Globus pallidus (tissue), 1 donor: ENCODE measurements around the gene PDE10A.
"Not testable (repeated sequence)": the region's sequence is repeated elsewhere in the genome, so short reads cannot be mapped to it uniquely, and the experiment has no call there.

Experiments
- DNase-seq: peaks from one replicate; pipeline ENCODE4 v3.0.0-alpha.2; 2015; ENCODE audit warnings: low spot score

Gene PDE10A

DNA sequence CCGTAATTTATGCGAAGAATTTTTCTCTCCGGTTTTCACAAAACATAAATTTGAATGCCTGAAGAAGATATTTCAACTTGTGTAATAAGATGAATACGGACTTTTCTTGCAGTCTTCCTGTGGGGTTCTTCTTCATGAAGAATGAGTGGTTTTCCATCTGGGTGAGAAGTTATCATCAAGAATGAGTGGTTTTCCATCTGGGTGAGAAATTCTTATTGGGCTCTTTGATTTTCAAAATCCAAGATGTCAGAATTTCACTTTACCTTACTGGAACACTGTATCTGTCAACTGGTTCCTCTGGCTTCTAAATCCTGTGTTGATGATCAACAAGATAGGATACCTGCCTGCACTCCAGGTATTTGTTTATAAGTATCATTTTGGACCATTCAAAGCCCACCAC lies 193.6 kb downstream of the PDE10A start:
- DNase-seq: no peak

DNA sequence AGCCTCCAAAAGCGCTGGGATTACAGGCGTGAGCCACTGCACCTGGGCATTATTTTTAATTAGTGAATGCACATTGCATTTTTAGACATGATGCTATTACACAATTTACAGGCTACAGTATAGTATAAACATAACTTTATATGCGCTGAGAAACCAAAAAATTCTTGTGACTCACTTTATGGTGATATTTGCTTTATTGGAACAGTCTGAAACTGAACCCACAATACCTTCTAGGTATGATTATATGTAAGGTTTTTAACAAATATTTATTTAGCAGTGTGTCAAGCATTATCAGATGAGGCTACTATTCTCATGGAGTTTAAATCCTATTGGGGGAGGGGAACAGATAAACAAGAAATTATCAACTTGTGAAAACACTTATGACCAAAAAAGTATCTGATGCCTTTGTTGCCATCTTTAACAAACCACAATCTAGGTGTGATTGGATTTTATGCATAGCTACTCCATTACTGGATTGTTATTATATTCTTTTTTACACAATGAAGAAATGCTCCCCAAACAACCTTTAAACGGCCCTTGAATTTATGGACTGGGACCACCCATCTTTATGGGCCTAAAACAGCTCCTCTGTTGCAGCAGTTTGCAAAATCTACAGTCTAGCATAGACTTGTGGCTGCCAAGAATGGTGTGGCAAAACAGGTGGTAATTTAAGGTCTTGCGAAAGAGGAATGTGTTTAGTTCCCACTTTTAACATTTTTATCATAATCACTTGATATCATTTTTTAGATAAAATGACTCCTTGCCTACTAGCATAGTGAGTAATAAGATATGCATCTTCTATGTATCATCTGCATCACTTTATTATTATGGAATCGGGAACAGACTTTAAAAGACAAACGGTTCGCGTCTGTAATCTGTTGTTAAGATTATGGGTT lies 194.5 kb downstream of the PDE10A start:
- no peak for DNase-seq

DNA sequence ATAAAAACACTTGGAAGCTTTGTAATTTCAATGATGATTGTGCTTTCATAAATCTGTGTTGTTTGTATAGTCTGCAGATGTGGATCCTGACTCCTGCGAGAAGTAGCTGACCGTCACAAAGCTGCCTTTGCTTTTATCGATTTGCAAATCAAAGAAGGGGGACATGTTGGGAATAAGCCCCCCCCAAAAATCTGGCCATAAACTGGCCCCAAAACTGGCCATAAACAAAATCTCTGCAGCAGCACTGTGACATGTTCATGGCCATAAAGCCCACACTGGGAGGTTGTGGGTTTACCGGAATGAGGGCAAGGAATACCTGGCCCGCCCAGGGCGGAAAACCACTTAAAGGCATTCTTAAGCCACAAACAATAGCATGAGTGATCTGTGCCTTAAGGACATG lies 199.5 kb downstream of the PDE10A start:
- DNase-seq: not testable (repeated sequence)

DNA sequence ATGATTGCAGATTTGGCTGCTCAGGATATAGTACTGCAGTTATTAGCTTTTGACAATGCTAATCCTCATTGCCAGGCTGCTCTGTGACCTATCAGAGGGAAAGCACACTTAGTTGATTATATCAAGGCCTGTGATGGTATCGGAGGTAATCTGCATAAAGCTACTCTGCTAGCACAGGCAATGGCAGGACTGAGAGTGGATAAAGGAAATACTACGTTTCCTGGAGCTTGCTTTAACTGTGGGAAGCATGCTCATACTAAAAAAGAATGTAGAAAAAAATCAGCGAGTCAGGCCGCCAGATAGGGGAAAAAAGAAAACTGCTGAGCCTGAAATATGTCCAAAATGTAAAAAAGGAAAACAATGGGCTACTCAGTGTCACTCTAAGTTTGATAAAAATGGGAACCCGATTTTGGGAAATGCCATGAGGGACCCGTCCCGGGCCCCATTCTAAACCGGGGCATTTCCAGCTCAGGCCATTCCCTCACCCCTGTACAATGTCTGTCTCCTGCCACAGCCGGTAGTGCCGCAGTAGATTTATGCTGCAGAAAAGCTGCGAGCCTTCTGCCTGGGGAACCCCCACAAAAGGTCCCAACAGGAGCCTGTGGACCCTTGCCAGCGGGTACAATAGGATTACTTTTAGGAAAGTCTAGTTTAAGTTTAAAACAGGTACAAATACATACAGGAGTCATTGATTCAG lies 203.3 kb downstream of the PDE10A start:
- DNase-seq: not testable (repeated sequence)

DNA sequence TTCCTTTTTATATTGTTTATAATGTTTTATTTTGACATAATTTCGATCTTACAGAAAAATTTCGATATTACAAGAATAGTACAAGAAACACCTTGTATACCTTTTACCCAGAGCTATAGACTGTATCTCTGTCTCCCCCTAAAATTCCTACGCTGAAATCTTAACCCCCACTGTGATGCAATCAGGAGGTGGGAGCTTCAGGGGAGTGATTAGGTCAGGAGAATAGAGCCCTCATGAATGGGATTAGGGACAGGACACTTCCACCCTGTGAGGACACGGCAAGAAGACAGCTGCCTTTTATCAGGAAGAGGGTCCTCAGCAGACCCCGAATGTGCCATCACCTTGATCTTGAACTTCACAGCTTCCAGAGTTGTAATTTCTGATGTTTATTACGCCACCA lies 204.9 kb downstream of the PDE10A start:
- no peak for DNase-seq

DNA sequence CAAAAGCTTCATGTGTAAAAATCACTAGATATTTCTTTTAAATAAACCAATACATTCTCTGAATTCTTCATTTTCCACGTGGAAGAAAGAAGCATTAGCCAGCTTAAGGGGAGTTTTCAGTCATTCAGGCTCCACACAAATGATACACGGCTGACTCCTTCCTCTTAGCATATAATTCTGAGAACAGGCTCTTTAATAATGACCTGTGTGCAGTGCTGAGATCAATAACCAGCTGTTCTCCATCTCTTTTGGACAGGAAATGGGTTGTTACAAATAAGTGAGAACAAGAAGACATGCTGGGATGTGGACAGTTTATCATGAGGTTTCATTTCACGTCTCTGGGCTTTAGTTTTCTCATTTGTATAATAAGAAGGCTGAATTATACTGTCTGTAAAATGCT lies 206.8 kb downstream of the PDE10A start:
- DNase-seq: no peak

DNA sequence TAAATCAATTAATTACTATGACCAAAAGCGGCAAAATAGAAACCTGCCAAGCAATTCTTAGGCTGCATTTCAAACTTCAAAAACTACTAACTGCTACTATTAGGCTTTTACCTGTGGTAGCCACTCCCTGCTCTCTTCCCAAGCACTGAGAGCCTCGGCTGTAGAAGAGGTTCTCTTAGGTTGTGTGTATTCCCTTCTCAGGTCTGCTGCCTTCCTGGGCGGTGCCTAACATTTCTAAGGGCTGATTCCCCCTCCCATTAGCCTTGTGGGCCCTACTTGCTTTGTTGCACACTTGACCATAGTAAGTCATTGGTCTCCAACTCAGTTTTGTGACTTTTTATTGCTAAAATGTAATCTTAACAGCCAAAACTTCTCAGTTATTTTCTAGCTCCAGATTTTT lies 207.6 kb downstream of the PDE10A start:
- no peak for DNase-seq

DNA sequence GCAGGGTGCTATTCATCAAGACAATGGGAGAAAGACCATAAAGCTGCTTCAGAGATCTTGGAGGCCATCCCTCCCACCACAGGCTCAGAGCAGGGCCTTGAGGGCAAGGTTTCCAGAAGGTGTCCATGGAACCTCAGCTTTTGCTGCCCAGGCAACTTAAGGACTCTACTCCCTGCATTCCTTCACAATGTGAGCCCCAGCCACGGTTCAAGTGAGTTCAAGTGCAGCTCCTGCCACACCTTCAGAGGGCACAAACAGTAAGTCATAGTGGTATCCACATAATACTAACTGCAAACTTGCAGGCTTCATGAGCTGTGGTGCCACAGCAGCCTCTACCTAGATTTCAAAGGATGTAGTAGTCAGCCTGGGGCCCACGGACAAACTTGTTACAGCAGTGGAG lies 209.6 kb downstream of the PDE10A start:
- DNase-seq: no peak

DNA sequence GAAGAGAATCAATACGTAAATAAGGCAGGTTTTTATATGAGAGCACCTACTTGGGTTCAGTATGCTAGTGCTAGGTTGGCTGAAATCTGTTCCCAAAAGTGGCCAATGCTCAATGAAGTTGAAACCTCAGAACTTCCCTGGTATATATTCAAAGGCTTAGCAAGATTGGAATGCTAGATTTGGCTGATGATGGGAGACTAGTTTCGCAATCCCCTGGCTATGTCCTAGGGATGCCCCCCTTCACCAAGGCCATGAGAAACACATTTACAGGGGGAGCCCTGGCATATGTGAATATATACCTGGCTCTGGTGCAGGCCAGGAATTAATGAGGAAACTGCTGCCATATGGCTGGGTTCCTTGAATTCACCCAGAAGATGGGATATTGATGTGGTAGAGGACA lies 211.2 kb downstream of the PDE10A start:
- DNase-seq: no peak

DNA sequence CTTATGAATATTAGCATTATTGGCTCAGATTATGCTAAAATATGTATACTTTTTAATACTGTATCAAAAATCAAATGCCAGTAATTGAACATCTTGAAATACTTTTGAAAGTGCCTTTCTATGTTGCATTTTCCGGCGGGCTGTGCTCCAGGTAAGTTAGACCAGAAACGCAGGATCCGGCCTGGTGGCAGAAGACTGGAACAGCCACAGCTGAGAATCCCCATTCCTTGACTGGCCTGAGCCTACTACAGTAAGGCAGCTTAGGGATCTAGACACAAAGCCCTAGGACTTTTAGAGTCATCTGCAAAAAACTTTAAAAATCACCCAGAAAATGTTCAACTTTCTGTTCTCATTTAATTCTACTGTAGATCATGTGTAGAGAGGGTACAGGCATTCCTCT lies 214.8 kb downstream of the PDE10A start:
- no peak for DNase-seq

DNA sequence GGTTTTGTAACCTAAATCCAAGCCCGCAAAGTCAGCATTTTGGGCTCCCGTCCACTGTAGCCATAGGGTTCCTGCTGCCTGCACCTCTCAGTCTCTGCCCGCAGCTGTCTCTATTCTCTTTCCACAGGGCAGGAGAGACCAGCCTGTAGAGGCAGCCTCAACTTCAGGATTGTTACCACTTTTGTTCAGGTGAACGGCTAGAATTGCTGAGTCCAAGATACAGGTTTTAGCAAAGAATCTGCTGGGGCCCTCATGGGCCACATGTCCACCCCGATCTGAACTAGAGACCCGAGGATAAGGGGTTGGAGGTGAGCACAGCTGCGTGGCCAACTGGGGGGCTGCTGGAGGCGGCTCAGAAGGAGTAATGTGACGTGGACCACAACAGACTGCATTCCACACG lies 215.9 kb downstream of the PDE10A start:
- no peak for DNase-seq

DNA sequence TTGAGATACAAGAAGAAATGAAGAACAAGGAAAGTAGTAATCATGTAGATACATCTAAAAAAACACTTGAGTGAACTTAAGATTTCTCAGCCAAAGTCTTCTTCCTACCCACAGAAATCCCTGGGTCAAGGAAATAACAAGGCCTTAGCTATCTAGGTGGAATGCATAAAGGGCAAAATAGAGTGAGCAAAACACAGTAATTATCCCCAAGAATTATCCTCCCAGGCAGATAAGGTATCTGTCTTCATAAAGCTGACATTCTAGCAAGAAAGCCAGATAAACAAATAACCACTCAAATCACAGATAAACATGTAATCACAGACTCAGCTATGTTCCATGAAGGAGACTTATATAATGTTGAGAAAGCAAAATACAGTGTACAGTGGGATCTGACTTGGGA lies 216.7 kb downstream of the PDE10A start:
- DNase-seq: no peak

DNA sequence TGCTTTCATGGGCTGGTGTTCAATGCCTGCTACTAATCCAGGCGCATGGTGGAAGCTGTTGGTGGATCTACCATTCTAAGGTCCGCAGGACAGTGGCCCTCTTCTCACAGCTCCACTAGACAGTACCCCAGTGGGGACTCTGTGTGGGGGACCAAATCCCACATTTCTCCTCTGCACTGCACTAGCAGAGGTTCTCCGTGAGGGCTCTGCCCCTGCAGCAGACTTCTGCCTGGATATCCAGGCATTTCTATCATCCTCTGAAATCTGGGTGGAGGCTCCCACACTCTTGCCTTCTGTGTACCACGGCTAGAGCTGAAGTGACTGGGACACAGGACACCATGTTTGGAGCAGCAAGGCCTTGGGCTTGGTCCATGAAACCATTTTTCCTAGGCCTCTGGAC lies 219.6 kb downstream of the PDE10A start:
- no peak for DNase-seq

DNA sequence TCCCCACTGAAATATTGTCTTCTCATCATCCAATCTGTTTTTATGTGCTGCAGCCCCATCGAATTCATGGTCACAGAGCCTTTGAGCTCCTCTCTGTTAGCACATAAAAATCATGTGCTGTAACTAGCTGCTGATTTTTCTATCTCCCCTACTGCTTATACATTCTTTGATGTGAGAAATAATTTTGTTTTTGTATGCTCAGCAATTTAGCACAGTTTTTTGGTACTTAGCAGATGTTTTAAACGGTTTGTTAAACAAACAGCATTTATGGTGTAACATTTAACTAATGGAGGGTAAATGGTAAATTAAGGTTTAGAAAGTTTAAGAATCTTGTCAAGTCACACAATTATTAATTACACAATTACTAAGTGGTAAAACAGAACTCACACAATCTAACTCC lies 221.9 kb downstream of the PDE10A start:
- DNase-seq: no peak

DNA sequence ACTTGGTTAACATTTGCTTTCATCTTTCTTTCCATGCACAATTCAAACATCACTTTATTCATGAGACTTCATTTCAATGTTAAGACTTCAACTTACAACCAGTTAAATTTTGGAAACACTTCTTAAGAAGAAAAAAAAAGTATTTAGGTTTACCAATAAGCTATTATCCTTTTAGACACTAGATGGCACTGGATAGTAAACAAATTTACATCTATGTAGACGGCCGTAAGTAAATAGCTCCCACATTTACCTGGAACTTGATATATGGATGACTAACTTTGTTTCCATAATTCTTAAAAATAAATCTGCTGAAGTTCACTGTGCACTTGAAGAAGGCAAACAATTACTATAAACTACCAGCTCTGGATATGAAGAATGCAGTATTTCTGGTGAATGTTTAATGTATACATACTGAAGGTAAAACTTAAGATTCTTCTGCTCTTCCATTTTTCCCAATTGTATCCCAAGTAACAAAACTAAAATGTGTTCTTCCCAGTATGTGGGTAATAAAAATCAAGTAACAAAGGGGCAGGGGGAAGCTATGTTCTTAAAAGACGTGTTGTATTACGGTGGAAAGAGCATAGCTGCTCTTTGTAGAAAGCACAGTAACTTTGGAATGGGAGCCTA lies 223.0 kb downstream of the PDE10A start:
- peak; percentile 60 for DNase-seq

DNA sequence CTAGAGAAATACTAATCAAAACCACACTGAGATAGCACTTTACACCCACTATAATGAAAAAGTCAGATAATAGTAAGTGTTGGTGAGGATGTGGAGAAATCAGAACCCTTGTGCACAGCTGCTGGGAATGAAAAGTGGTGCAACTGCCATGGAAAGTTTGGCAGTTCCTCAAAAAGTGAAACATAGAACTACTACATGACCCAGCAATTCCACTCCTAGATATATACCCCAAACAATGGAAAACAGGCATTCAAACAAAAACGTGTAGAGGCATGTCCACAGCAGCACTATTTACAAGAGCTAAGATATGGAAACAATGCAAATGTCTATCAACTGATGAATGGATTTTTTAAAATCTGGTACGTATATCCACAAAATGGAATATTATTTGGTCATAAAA lies 236.1 kb downstream of the PDE10A start:
- DNase-seq: no peak

DNA sequence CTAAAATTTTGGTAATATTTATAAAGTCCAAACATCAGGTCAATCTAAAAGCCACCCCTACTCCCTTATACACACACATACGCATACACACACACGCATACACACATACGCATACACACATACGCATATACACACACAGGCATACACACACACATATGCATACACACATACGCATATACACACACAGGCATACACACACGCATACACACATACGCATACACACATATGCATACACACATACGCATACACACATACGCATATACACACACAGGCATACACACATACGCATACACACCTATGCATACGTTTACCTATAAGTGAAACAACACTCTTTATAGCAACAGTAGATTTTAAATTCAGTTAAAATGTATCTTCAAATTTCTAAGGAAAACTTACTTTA lies 240.8 kb downstream of the PDE10A start:
- no peak for DNase-seq

DNA sequence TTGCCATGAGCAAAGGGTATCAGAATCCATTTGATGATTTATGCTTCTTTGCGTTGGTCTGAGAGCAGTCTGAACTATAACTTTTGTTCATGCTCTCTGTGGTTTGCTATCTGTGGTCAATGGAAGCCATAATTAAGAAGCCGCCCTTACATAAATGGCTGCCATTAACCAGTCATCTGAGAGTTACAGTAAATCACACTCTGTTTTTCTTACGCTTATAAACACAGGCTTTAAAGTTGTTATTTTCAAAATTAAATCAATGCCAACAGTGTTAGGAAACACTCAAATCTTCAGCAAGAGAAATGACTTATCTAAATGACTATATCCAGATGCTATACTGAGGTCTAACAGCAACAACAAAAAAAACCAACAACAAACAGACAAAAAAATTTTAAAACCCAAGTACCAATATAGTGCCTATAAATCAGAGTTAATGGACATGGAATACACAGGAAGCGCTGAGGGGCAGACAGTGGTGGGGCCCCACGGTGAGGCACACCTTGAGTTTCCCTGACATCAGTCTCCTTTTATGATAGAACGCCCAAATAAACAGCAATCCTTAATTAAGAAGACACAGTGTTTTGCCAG lies 245.7 kb downstream of the PDE10A start:
- no peak for DNase-seq

DNA sequence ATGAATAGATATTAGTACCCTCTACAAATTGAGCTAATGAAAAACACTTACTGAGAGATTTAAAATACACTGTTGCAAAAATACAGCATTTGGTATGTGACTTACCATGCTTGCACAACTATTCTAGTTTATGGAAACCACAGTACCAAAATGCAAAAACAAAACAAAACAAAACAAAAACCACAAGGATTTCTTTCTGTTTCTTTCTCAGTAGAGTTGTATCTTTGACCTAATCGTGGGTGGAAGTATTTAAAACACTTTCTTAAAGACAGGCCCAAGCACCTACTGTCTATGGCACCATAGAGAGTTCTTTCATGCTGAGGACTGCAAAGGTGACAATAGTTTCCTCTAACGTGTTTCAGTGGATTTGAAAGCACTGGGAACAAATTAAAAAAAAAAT lies 258.3 kb downstream of the PDE10A start:
- no peak for DNase-seq

DNA sequence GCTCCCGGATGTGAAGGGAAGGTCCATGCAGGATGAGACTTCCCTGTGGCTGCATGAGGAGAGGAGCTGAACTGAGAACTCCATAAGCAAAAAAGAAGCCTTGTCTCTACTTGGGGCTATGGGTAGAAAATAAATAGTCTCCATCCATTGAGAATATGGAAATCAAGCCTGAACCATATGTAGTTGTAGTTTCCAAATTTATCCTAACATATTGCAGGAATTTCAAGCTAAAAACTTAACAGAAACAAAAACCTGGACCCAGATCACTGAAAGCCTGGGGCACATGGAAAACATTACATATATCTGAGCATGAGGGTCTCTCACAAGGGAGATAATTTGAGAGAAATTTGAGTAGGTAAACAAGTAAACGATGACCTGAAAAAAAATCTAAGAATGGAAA lies 258.7 kb downstream of the PDE10A start:
- no peak for DNase-seq

DNA sequence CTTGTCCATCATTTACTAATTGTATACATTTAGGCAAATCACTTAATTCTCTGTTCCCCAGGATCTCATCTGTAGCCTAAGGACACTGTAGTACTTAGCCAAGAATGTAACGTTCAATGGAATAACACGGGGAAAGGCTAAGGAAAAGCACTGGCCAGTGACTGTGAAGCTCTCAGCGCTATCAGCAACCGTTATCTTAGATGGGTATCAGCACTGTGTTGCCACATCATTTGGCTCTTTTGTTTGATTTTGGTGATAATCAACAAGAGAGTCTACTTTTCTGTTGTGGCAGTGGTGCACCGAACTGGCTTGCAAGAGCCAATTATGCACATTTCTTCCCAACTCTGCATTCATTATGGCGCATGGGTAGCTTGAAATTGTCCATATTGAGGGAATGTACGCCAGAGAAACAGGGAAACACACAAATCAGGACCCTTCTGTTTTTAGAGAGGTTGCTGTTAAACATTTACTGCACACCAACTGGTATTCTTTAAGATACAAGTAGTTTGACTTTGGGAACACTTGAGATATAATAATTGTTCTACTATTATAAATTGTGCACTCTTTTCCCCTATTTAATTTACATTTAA lies 259.9 kb downstream of the PDE10A start:
- no peak for DNase-seq

DNA sequence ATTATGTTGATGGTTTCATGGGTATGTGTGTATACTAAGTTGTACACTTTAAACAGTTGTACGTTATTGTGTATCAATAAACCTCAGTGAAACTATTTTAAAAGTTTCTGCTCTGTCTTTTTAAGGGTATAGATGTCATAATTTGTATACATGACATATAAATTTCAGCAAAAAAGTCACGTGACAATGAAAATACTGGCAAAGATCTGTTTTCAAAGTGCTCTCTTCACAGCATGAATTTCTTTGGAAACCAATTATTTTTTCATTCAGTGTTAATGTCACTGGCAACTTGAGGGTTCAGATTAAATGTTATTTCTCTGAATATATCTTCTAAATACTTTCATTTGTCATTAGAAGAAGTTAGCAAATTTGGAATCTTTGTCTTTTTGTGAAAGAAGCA lies 261.9 kb downstream of the PDE10A start:
- DNase-seq: no peak
